ENCODE measurements around the gene SSH2.

GRCh38 chr17:29597361-29598172 lies 332.5 kb downstream of the SSH2 start:
- TF ChIP-seq ZNF565 (CRISPR knock-in tag; conservative IDR thresholded peaks at IDR 0.05; ENCODE audit: low read depth), result no peak
- no peak for TF ChIP-seq ARNTL (CRISPR knock-in tag; IDR thresholded peaks at IDR 0.05; ENCODE audit: borderline replicate concordance, low read depth)
- TF ChIP-seq PATZ1 (CRISPR knock-in tag; IDR thresholded peaks at IDR 0.05; ENCODE audit: borderline replicate concordance), result no peak
- no peak for TF ChIP-seq ZFP3 (CRISPR knock-in tag; IDR thresholded peaks at IDR 0.05)
- no peak for TF ChIP-seq ZNF8 (CRISPR knock-in tag; IDR thresholded peaks at IDR 0.05)
- TF ChIP-seq RARB (CRISPR knock-in tag; IDR thresholded peaks at IDR 0.05), result no peak
- TF ChIP-seq POU6F1 (CRISPR knock-in tag; IDR thresholded peaks at IDR 0.05; ENCODE audit: borderline replicate concordance, low read depth), result no peak
- no peak for TF ChIP-seq SNAI2 (CRISPR knock-in tag; IDR thresholded peaks at IDR 0.05)
- no peak for TF ChIP-seq CSDC2 (CRISPR knock-in tag; IDR thresholded peaks at IDR 0.05)
- no peak for TF ChIP-seq ISL1 (CRISPR knock-in tag; IDR thresholded peaks at IDR 0.05)
